RPMI7951 (cell line): ENCODE measurements around the gene TEX35. TPM values are rescaled to one million over a fixed set of nuclear protein-coding genes. Genes with fewer than 3 reads are reported as not detected.
"Not testable (repeated sequence)": the region's sequence is repeated elsewhere in the genome, so short reads cannot be mapped to it uniquely, and the experiment has no call there.

Experiments used
- DNase-seq: peaks from one replicate; pipeline ENCODE4 v3.0.0-alpha.2; 2012; ENCODE audit warnings: low read depth
- total RNA-seq: library from RNA; depleted of rRNA; stranded (reverse); fragments of >200 nt; shearing (Covaris generic); gene quantifications from 2 replicates; pipeline ENCODE4 v1.2.3, GENCODE V29; 2014

Gene TEX35
- total RNA-seq, 1 experiment from 2014 or later: not detected

DNA sequence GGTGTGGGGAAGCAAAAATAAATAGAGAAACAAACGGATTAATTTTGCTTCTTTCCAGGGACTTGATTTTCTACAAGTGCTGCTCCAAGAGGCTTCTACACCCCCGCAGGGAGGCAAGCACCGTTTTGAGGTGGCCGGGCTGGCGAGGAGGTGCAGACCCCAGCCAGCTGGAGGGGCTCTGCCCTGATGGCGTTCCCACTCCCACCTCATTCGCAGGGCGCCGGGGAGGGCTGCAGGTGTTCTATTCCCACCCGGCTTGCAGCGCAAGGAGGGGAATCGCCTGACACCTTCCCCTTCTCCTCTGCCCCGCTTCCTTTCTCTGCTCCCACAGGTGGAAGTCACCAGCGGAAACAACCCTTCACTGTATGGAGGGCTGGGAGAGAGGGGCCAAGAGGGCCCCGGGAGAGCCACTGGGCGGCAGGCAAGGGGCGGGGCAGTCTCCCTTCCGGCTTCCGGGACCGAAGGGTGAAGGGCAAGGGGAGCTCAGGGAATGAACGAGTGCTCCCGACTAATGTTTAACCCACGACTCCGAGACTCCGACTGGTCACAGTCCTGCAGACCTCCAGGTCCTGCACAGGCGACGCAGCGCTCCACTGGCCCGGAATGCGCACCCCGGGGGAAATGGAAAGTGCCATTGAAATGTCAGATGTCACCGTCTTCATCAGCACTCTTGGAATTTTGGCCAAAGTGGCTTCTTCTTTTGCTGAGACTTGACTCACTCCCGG, 29.1 kb downstream of the TEX35 start:
- DNase-seq: no peak

DNA sequence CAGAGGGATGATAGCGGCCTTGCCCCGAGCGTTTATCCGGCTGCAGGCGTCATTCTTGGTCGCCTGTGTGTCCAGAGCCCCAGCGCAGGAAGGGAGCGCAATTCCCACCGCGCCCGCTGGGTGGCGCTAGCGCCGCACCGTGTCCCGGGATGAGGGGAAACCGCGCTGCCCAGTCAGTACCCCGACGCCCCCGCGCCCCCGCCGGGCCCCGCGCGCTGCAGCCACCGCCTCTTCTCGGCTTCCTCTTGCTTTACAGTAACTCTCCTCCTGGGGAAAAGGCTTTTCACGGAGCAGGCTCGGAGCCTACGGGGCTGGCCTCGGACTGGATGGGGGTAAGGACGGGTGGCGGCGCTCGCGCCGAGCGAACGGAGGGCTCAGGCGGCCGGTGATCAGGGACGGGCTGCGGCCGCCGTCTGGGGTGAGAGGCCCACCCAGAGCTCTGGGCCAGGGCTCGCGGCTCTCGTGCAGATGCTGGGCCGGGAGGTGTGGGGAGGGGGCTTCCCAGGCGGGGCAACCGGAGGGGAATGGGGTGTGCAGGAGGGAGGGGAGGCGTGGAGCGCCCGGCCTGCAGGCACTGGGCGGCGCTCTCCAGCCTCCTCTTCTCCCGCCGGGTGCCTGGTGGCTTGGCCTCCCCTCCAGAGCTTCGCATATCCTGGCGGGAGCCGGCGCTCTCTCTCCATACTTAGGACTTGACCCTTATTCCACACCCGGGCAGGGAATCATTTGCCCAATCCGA, 29.8 kb downstream of the TEX35 start:
- peak; percentile 75 for DNase-seq

DNA sequence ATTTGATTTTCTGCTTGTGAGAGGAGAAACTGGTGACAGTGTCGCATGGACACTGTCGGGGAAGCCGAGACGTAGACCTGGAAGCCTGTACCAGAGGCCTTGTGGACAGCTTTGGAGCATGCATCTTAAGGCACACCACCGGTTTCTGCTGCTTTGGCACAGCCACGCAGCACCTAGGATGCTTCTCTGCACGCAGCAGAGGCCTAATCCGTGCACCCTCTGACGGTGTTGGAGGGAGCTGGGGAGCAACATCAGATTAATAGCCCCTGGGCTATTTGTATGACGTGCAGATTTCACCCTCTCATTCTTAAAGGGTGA, 30.3 kb downstream of the TEX35 start:
- DNase-seq: no peak

GRCh38 chr1:178544531-178544930, 31.6 kb downstream of the TEX35 start:
- DNase-seq: no peak

- no peak for DNase-seq
Observed at GRCh38 chr1:178548108-178548507, 35.2 kb downstream of the TEX35 start.

GRCh38 chr1:178551307-178551706, 38.4 kb downstream of the TEX35 start:
- no peak for DNase-seq

GRCh38 chr1:178551940-178552339, 39.0 kb downstream of the TEX35 start:
- no peak for DNase-seq

DNA sequence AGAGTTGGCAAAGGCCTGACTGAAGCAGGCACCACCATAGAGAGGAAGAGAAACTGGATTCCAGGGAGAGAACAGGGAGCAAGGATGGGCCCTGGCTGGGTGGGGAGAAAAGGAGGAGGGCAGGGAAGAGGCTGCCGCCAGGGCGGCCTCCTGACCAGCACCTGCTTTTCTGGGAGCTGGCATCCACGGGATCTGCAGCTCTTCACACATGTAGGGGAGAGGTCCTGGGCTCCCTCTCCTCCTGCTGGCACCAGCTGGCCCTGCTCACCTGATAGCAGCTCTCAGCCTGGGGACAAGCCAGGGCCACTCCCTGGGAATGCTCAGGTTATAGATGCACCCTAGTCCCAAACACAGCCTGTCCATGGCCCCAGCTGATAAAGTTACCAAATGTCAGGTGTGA, 39.9 kb downstream of the TEX35 start:
- no peak for DNase-seq

DNA sequence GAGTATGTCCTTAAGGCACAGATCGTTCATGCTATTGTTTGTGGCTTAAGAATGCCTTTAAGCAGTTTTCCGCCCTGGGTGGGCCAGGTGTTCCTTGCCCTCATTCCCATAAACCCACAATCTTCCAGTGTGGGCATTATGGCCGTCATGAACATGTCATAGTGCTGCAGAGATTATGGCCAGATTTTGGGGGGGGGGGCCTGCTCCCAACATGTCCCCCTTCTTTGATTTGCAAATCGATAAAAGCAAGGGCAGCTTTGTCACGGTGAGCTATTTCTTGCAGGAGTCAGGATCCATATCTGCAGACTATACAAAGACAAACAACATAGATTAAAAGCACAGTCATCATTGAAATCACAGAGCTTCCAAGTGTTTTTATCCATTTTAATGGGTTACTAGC, 41.4 kb downstream of the TEX35 start:
- DNase-seq: not testable (repeated sequence)

GRCh38 chr1:178555613-178556012, 42.7 kb downstream of the TEX35 start:
- not testable (repeated sequence) for DNase-seq

GRCh38 chr1:178558816-178559215, 45.9 kb downstream of the TEX35 start:
- not testable (repeated sequence) for DNase-seq

GRCh38 chr1:178560871-178561376, 48.0 kb downstream of the TEX35 start:
- DNase-seq: no peak

- DNase-seq: no peak
Observed at GRCh38 chr1:178563099-178563820, 50.4 kb downstream of the TEX35 start.

GRCh38 chr1:178564086-178564782, 51.3 kb downstream of the TEX35 start:
- DNase-seq: no peak

GRCh38 chr1:178564783-178565180, 51.9 kb downstream of the TEX35 start:
- no peak for DNase-seq

- peak; percentile 37 for DNase-seq
Observed at GRCh38 chr1:178565586-178565985, 52.7 kb downstream of the TEX35 start.

DNA sequence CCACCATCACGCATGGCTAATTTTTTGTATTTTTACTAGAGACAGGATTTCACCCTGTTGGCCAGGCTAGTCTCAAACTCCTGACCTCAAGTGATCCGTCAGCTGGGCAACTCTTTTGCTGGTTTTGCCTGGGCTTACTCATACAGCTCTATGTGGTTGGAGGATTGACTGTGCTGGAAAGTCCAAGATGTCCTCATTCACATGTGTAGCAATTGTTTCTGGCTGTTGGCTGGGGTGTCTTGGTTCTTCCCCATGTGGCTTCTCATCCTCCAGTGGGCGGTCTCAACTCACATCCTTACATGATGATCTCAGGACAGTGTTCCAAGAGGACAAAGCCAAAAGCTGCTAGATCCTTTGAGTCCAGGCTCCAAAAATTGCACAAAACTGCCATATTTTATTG, 53.3 kb downstream of the TEX35 start:
- peak; percentile 66 for DNase-seq

GRCh38 chr1:178571807-178572206, 58.9 kb downstream of the TEX35 start:
- DNase-seq: no peak
